ENCODE measurements around the gene UVSSA.

The UVSSA gene

DNA sequence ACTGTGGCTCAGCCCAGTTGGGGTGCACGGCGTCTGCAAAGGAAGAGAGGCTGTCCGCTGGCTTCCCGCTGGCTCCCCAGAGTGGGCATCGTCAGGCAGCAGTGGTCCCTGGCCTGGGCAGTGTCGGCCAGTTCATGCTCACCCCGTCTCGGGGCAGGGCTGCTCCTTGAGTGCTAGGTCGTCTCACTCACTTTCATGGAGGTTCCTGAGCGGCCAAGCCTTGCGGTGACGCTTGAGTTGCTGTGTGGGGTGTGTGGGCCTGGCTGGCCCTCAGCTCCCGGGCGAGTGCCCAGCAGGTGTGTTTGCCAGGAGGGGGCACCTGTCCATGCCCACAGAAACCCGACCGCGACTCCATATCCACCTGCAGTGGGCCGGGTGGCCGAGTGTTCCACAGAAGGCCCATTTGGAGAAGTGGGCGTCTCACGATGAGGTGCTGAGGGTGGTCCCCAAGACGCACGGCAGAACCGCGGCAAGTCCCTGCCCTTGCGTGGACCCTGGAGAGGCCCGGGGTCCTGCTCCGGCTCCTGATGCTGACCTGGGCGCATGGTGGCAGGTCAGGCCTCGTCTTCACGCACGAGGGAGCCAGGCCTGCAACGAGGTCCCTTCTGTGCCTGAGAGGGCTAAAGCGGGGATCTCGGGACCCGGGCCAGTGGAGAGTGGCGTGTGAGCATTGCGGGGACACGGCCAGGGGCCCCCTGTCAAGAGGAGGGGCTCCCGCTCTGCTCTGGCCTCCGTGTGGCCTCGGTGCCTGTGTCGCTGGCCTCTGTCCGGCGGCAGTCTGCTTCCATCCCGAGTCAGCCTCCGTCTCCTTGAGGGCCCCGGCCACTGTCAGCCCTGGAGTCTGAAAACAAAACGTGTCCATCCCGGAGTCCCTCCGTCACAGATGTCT lies 18.5 kb upstream of the UVSSA start:
- Histone ChIP-seq H4K20me1 (ENCODE audit: insufficient read depth, low read length) (no peaks in the 10 kb centered on the region), H3K9me3 (ENCODE audit: insufficient read depth, low read length) (no peaks in the 10 kb centered on the region), H3K4me3 (ENCODE audit: low read length) (no peak overlapping the region), H3K79me2 (ENCODE audit: low read length) (peaks cover 9% of the 10 kb centered on the region; the same call in 1 of the 2 replicates), H3K9ac (ENCODE audit: low read length) (no peak overlapping the region), H3K4me1 (ENCODE audit: low read length) (no peaks in the 10 kb centered on the region), H3K27ac (ENCODE audit: low read length) (no peak overlapping the region), H3K36me3 (replicated peaks; ENCODE audit: low read depth, low read length) (peaks cover 4% of the 10 kb centered on the region), H3K4me2 (ENCODE audit: low read length) (no peak overlapping the region), H2AFZ (ENCODE audit: low read depth, low read length) (no peak overlapping the region), H3K27me3 (ENCODE audit: low read depth, low read length) (no peaks in the 10 kb centered on the region)
- TF ChIP-seq EZH2phosphoT487 (IDR thresholded peaks at IDR 0.05; ENCODE audit: low read depth) = no peak
- TF ChIP-seq, protein P1, sequence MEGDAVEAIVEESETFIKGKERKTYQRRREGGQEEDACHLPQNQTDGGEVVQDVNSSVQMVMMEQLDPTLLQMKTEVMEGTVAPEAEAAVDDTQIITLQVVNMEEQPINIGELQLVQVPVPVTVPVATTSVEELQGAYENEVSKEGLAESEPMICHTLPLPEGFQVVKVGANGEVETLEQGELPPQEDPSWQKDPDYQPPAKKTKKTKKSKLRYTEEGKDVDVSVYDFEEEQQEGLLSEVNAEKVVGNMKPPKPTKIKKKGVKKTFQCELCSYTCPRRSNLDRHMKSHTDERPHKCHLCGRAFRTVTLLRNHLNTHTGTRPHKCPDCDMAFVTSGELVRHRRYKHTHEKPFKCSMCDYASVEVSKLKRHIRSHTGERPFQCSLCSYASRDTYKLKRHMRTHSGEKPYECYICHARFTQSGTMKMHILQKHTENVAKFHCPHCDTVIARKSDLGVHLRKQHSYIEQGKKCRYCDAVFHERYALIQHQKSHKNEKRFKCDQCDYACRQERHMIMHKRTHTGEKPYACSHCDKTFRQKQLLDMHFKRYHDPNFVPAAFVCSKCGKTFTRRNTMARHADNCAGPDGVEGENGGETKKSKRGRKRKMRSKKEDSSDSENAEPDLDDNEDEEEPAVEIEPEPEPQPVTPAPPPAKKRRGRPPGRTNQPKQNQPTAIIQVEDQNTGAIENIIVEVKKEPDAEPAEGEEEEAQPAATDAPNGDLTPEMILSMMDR (IDR thresholded peaks at IDR 0.05; ENCODE audit: low read depth, low read length) = no peak

DNA sequence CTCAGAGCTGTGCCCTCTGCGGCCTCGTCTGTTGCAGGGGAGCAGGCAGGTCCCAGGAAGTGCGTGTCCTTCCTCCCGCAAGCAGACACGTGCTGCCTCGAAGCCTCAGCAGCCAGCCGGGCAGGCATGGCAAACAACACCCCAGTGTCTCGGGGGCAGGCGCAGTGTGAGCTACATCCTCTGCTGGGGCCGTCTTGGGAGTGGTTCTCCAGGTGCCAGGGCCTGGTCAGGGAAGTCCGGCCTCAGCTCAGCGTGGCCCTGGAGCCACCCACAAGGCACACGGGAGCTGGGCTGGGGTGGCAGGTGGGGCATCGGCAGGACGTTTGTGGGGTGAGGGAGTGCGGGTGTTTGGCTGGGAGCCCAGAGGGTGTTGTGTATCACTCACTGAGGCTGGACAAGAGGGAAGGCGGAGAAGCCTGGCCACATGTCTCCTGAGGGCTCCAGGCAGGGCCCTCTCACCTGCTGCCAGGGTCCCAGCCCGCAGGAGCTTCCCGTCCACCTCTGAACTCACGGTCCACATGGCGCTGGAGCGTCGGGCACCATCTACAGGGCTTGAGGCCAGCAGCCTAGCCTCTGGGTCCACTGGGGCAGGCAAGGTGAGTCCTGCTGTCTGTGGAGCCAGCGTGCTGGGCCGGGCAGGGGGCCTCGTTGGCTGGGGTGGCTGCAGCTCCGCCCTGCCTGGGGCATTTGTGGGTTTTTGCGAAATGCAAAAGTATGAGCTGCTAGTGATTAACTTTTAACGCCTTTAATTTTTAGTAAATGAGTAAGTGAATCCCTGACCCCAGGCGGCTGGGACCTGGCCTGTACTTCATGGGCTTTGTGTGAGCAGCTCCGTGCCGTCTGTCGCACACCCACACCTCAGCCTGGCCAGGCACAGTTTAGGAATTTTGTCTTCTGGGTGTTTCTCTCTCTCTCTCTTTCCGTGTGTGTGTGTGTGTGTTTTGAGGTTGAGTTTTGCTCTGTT lies 17.3 kb upstream of the UVSSA start:
- no peak for TF ChIP-seq EZH2phosphoT487 (IDR thresholded peaks at IDR 0.05; ENCODE audit: low read depth)
- TF ChIP-seq, protein P1 (IDR thresholded peaks at IDR 0.05; ENCODE audit: low read depth, low read length) = no peak
- Histone ChIP-seq H3K9me3 (ENCODE audit: insufficient read depth, low read length) (no peaks in the 10 kb centered on the region), H4K20me1 (ENCODE audit: insufficient read depth, low read length) (no peaks in the 10 kb centered on the region), H3K4me1 (ENCODE audit: low read length) (no peaks in the 10 kb centered on the region), H3K36me3 (replicated peaks; ENCODE audit: low read depth, low read length) (peaks cover 5% of the 10 kb centered on the region), H3K27me3 (ENCODE audit: low read depth, low read length) (no peaks in the 10 kb centered on the region), H3K4me3 (ENCODE audit: low read length) (no peak overlapping the region), H3K9ac (ENCODE audit: low read length) (no peak overlapping the region), H3K4me2 (ENCODE audit: low read length) (no peak overlapping the region), H3K27ac (ENCODE audit: low read length) (no peak overlapping the region), H2AFZ (ENCODE audit: low read depth, low read length) (no peak overlapping the region), H3K79me2 (ENCODE audit: low read length) (peaks cover 9% of the 10 kb centered on the region; the same call in 1 of the 2 replicates)

DNA sequence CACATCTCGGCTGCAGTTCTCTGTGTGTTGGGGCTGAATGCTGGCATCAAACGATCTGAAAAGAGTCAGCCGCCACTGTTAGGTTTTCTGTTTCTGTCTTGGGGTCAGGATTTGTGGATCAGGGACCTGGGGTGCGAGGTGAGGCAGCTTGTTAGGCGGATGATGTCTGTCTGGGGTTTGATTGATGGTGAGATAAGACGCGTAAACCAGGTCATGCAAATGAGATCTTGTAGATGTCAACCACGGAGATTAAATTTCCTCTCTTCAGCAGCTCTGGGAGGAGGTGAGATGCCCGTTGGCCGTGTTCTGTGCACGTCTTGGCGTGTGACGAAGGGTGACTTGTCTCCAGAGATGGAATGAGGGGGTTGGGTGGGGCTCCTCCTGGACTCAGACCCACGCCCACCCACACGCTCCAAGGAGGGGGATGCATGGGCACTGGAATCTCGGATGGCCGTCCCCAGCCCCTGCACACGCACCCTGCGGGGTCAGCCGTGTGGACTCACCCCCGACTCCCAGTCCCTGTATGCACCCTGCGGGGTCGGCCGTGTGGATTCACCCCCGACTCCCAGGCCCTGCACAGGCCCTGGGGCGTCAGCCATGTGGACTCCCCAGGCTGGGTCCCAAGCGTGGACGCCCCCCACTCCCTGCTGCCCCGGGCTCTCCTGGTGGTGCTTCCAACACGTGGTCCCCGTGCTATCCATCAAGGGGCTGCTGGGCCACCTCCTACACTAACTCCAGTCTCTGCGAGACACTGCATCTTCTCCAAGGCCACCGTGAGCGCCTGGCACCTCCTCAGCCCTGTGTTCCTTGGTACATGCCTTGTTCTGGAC lies 16.0 kb upstream of the UVSSA start:
- Histone ChIP-seq H3K27me3 (ENCODE audit: low read depth, low read length) (no peaks in the 10 kb centered on the region), H3K9ac (ENCODE audit: low read length) (no peak overlapping the region), H3K27ac (ENCODE audit: low read length) (no peak overlapping the region), H3K4me3 (ENCODE audit: low read length) (no peak overlapping the region), H3K36me3 (replicated peaks; ENCODE audit: low read depth, low read length) (peaks cover 11% of the 10 kb centered on the region), H3K79me2 (ENCODE audit: low read length) (peaks cover 9% of the 10 kb centered on the region; the same call in 1 of the 2 replicates), H4K20me1 (ENCODE audit: insufficient read depth, low read length) (no peaks in the 10 kb centered on the region), H2AFZ (ENCODE audit: low read depth, low read length) (no peak overlapping the region), H3K9me3 (ENCODE audit: insufficient read depth, low read length) (no peaks in the 10 kb centered on the region), H3K4me2 (ENCODE audit: low read length) (no peak overlapping the region), H3K4me1 (ENCODE audit: low read length) (no peaks in the 10 kb centered on the region)
- TF ChIP-seq EZH2phosphoT487 (IDR thresholded peaks at IDR 0.05; ENCODE audit: low read depth) = no peak
- TF ChIP-seq, protein P1 (IDR thresholded peaks at IDR 0.05; ENCODE audit: low read depth, low read length) = no peak
